Activated CD4-positive, alpha-beta T cell treated with anti-CD3 and anti-CD28 coated beads for 4 hours (primary cell): ENCODE data around the gene MTF2.
"Not testable (repeated sequence)": the region's sequence is repeated elsewhere in the genome, so short reads cannot be mapped to it uniquely, and the experiment has no call there.

Experiments
- DNase-seq, 2 donors: peaks; one replicate each; pipeline ENCODE4 v3.0.0-alpha.2; 2020

Gene MTF2

GRCh38 chr1:93078986-93079654 is at the start of gene MTF2:
TSS of gene MTF2 (plus strand) at chr1:93079283. CDS start at chr1:93079527, 244 bp downstream.
- peak; percentile 92 to 93 for DNase-seq

DNA sequence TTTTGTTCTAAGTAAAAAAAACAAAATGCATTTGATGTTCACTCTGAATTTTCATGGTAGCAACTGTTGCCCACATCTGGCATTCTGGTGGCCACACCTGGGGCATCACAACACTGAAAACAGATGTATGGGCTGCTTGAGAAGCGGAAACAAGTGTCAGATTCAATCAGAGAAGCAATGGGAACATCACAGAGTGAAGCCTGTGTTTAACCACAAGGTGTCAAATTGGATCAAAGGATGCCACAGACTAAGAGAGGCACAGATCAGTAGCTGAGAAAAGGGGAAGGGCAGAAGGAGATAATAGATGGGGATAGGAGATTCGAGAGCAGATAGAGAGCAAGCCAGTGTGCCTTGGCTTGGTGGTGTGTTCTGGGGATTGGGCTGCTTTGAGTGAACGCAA is 49.8 kb upstream of the MTF2 start:
- peak in 1 of 2 donors; percentile 6 for DNase-seq

GRCh38 chr1:93030191-93030590 is 48.9 kb upstream of the MTF2 start:
- DNase-seq, result not testable (repeated sequence)

DNA sequence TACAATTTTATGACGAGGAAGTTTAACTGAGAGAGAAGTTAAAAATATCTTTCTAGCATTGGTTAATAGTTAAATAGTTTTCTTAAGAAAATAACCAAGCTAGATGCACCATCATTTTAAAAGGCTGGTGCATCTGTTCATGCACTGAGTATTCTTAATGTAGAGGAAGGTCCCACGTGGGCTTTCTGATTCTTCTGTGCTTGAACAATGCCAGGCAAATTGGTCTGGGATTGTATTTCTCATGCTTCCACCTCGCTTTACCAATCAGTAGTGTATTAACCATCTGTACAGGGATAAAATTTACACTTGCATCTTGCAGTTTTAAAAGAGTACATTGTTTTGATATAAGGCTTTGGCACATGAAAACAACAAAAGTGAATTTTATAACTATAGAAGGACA is 47.4 kb upstream of the MTF2 start:
- DNase-seq, result no peak

DNA sequence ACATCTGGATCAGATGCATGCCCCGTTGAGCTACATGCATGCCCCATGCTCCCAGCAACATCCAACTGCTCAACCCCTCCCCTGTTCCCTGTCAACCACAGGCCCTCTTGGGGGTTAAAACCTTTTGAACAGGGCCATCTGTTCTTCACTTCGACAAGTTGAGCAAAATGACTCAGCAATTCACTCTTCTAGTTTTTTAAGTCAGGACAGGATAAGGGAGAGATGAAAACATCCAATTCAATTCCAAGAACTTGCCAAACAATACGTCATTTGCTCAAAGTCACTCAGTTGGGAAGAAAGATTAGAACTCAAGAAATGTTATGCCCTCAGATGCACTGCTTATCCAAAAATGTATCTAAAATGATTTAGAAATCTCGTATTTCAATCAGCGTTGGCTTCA is 46.1 kb upstream of the MTF2 start:
- DNase-seq, result no peak

GRCh38 chr1:93033785-93034184 is 45.3 kb upstream of the MTF2 start:
- DNase-seq, result no peak

GRCh38 chr1:93034397-93034796 is 44.7 kb upstream of the MTF2 start:
- DNase-seq, result no peak

- DNase-seq, result no peak
These were observed 42.4 kb upstream of the MTF2 start for GRCh38 chr1:93036672-93037071.

DNA sequence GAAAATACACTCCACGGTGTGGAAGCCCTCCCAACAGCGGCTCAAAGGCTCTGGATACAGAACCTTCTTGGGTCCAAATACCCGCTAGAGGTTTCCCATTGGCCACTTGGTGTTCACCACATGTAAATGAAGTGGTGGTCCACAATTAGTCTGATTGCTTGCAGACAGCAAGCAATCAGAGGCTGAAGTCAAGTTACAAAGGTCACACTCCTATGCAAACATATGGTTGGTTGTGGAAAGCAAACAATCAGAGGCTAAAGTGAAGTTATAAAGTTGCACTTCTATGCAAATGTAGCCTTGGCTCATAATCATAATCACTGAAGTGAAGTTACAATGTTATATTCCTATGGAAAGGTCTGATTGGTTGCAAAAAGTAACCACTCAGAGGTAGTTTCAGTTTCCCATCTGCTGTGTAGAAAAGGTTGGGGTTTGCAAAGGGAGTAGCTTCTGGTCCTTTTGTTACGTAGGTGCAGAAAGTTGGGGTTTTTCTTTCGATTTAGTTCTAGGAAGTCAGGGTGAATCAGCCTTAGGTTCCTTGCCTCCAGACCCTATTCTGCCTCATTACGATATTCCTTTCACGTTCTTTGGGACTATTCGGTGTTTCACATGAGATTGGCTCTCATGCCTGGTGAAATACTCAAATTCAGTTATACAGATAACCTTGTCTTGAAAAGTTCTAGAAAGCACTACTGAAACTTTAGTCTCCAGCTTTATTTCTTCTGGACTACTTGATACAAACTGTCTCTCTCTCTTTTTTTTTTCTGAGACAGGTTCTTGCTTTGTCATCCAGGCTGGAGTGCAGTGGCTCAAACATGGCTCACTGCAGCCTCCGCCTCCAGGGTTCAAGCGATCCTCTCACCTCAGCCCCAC is 36.7 kb upstream of the MTF2 start:
- peak; percentile 28 to 33 for DNase-seq

- no peak for DNase-seq
These were observed 36.0 kb upstream of the MTF2 start for GRCh38 chr1:93043057-93043557.

GRCh38 chr1:93047618-93048017 is 31.5 kb upstream of the MTF2 start:
- DNase-seq, result no peak

DNA sequence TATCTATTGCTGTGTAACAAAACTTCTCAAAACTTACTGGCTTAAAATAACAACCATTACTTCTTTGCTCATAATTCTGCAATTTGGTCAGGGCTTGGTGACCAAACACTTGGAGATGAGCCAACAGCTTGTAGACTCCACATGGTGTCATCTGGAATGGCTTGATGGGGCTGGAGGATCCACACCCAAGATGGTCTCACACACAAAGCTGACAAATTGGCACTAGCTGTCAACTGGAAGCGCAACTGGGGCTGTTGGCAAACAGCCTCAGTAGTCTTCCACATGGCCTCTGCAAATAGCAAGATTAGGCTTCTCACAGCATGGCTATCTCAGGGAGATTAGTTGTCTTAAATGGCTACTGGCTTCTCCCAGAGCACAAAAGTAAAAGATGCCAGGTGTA is 27.1 kb upstream of the MTF2 start:
- DNase-seq, result no peak

DNA sequence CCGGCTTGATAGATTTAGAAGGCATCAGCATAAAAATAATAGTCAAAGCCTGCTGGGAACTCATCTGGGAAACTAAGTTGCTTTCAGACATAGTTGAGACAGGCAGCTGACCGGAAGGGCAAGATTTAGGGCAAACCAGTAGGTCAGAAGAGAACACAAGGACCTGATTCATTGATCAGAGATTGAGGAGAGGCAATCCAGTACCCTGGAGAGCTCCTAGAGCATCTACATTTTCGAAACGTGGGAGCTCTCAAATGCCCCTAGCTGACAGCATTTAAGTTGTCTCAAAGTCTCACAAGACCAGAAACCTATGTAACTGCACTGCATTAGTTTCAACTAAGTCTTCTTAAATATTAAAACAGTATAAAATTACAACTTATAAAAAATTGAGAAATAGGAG is 22.9 kb upstream of the MTF2 start:
- DNase-seq, result no peak

GRCh38 chr1:93056649-93057048 is 22.4 kb upstream of the MTF2 start:
- DNase-seq, result no peak

DNA sequence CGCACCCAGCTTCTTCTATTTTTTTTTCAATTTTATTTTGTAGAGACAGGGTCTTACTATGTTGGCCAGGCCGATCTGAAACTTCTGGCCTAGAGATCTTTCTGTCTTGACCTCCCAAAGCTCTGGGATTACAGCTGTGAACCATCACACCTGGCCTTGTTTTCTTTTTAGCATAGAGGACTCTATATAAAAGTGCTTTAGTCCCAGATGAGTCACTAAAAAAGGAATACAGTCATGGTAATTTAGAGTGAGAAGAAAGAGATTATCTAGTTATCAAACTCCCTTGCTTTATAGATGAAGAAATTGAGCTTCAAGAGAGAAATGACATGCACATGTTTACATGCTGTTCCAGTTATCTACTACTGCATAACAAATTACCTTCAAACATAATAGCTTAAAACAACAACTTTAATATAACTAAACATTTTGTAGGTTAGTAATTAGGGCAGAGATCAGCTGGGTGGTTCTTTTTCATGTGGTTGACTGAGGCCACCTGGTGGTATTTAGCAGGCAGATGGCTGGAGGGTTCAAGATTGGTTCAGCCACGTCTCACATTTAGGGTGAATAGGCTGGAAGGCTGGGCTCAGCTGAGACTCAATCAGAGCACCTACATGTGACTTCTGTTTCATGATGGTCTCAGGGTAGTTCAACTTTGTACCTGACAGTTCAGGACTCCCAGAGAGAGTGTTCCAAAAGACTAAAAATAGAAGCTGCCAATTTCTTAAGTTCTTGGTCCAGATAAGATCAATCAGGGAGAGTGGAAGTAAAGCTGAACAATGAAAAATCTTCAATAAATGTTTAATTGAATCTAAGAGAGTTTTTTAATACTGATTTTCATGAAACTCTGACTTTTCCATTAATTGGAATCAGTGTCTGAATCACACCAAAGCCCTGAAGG is 16.9 kb upstream of the MTF2 start:
- peak; percentile 33 to 34 for DNase-seq

- DNase-seq, result no peak
These were observed 2.8 kb upstream of the MTF2 start for GRCh38 chr1:93076268-93076667.

DNA sequence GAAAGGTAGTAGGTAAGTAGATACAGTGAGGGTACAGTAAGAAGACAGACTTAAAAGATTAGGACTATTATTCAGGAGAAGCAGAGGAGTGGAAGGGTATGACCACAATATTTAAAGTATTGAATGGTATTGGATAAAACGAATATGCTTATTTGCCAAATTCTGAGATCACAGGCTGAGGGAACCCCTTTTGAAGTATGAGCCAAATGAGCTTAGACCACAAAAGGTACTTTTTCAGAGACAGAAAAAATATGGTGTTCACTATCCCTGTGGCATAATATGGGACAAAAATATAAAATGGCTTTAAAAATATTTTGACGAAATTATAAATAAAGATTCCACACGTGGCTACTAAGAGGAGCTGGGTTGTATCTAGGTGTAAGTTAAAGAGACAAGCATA is 880 bp upstream of the MTF2 start:
- DNase-seq, result no peak

- no peak for DNase-seq
These were observed 471 bp upstream of the MTF2 start for GRCh38 chr1:93078638-93078985.

DNA sequence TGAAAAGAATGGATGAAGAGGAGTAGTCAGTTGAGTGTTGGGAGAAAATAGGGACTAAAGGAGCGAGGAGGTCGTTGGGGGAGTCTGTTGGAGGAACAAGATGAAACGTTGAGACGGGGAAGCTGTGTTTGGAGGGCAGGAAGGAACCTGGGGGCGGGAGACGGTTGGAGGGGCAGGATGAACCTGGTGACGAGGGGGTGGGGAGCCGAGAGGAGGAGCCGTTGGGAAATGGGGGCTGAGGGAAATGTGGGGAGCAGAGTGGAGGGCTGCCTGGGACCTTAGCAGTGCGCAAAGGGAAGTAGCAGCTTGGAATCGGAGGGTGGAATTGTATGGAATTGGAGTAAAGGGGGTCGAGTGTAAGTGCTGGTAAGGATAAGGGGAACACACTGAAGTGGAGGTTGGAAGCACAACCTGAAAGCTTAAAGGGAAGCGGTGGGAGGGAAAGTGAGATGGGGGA is 630 bp downstream of the MTF2 start:
- DNase-seq, result peak; percentile 12 to 17

- no peak for DNase-seq
These were observed 1.2 kb downstream of the MTF2 start for GRCh38 chr1:93080179-93080823.

DNA sequence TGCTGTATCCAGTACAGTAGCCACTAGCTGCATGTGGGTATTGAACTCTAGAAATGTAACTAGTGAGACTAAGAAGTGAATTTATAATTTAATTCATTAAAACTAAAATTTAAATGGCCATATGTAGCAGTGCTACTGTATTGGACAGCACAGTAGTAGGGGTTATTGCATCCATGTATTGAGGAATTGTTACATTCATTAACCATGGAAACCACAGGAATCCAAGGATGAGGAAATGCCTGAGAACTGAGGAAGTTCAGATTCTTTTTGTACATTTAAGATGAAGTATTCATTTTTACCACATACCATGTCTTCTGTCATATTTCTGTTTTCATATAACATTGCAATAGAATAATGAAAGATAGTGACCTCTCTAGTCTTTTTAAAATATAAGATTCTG is 2.6 kb downstream of the MTF2 start:
- no peak for DNase-seq

GRCh38 chr1:93082313-93082712 is 3.2 kb downstream of the MTF2 start:
- no peak for DNase-seq

- DNase-seq, result no peak
These were observed 4.9 kb downstream of the MTF2 start for GRCh38 chr1:93083979-93084378.
